ENCODE measurements around the gene CEMIP. TPM values are rescaled to one million over a fixed set of nuclear protein-coding genes. Genes with fewer than 3 reads are reported as not detected.

The CEMIP gene
- total RNA-seq, 4 donors from 2014 or later, result 0.11 to 2.0 (median 0.98) TPM

DNA sequence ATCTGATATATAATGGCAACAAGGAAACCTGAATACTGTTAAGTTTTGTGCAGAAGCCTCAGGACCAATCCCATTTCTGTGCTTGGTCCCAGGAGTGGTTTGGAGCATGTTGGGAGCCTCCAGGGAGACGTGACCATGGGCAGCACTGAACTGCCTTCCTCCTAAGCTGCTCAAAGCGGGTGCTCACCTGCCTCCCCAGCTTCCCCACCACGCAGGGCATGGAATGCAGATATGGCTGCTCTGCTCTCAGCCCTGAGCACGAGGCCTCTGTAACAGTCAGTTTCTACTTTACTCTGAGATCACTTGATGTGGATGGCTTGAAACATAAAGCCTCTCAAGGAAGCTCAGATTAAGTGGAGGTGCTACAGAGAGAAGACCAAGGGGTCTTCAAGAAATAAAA is 161.2 kb downstream of the CEMIP start:
- Histone ChIP-seq H3K4me1 (no peaks in the 10 kb centered on the region), H3K36me3 (peaks cover 0 to 31% of the 10 kb centered on the region in 2 donors), H3K27me3 (no peaks in the 10 kb centered on the region), H3K27ac (no peak overlapping the region), H3K4me3 (replicated peaks in 1 of 3) (no peak overlapping the region), H3K9me3 (no peaks in the 10 kb centered on the region)
- TF ChIP-seq CTCF (IDR thresholded peaks at IDR 0.05) (no peak), POLR2A (IDR thresholded peaks at IDR 0.05) (no peak)
- 92 to 96% methylated on average over 4 of the region's 4 CpGs for WGBS, 2 donors
- intact Hi-C loops (cut with DNase I), result no loop called here
- no peak for DNase-seq

GRCh38 chr15:80940851-80941250 is 161.7 kb downstream of the CEMIP start:
- TF ChIP-seq POLR2A (IDR thresholded peaks at IDR 0.05), result no peak
- no peak for TF ChIP-seq CTCF (IDR thresholded peaks at IDR 0.05)
- Histone ChIP-seq H3K36me3 (peaks cover 0 to 31% of the 10 kb centered on the region in 2 donors), H3K27me3 (no peaks in the 10 kb centered on the region), H3K9me3 (no peaks in the 10 kb centered on the region), H3K4me1 (no peaks in the 10 kb centered on the region), H3K4me3 (replicated peaks in 1 of 3) (no peak overlapping the region), H3K27ac (no peak overlapping the region)
- intact Hi-C loops (cut with DNase I), result no loop called here
- no peak for DNase-seq
- 95 to 97% methylated on average over 6 of the region's 6 CpGs for WGBS, 2 donors

GRCh38 chr15:80942266-80942665 is 163.1 kb downstream of the CEMIP start:
- H3K36me3 ChIP-seq, result peaks cover 7 to 42% of the 10 kb centered on the region in 2 donors
- 83 to 97% methylated on average over 6 to 7 of the region's 7 CpGs for WGBS, 2 donors
- DNase-seq, result no peak
- H3K27me3 ChIP-seq, result no peaks in the 10 kb centered on the region
- intact Hi-C loops (cut with DNase I), result no loop called here
- no peaks in the 10 kb centered on the region for H3K9me3 ChIP-seq
- no peaks in the 10 kb centered on the region for H3K4me1 ChIP-seq
- H3K27ac ChIP-seq, result no peak overlapping the region
- H3K4me3 ChIP-seq (replicated peaks in 1 of 3), result no peak overlapping the region
- TF ChIP-seq POLR2A (IDR thresholded peaks at IDR 0.05), result no peak
- TF ChIP-seq CTCF (IDR thresholded peaks at IDR 0.05), result no peak

- DNase-seq, result peak; percentile 15 to 19
- H3K36me3 ChIP-seq, result peaks cover 11 to 48% of the 10 kb centered on the region in 2 donors
- H3K27me3 ChIP-seq, result no peaks in the 10 kb centered on the region
- WGBS, 2 donors, result 84 to 94% methylated on average over 15 to 16 of the region's 16 CpGs
- H3K4me3 ChIP-seq (replicated peaks in 1 of 3), result no peak overlapping the region
- H3K27ac ChIP-seq, result no peak overlapping the region
- no peak for TF ChIP-seq CTCF (IDR thresholded peaks at IDR 0.05)
- TF ChIP-seq POLR2A (IDR thresholded peaks at IDR 0.05), result no peak
- H3K4me1 ChIP-seq, result no peaks in the 10 kb centered on the region
- H3K9me3 ChIP-seq, result no peaks in the 10 kb centered on the region
- intact Hi-C loops (cut with DNase I), result no loop called here
Measured at GRCh38 chr15:80942746-80943565, 163.8 kb downstream of the CEMIP start.

- TF ChIP-seq POLR2A (IDR thresholded peaks at IDR 0.05), result no peak
- TF ChIP-seq CTCF (IDR thresholded peaks at IDR 0.05), result no peak
- WGBS, 2 donors, result 95% methylated on average over 2 to 3 of the region's 3 CpGs
- Histone ChIP-seq H3K9me3 (no peaks in the 10 kb centered on the region), H3K36me3 (peaks cover 21 to 62% of the 10 kb centered on the region in 2 donors), H3K4me3 (replicated peaks in 1 of 3) (no peak overlapping the region), H3K27ac (no peak overlapping the region), H3K27me3 (no peaks in the 10 kb centered on the region), H3K4me1 (no peaks in the 10 kb centered on the region)
- intact Hi-C loops (cut with DNase I), result no loop called here
- DNase-seq, result no peak
Measured at GRCh38 chr15:80944818-80945217, 165.6 kb downstream of the CEMIP start.
